ENCODE results near the gene SMYD3. TPM values are rescaled to one million over a fixed set of nuclear protein-coding genes. Genes with fewer than 3 reads are reported as not detected.

The SMYD3 gene
- total RNA-seq, 4 donors from 2014 or later: 8.4 to 25.7 (median 14.4) TPM

- intact Hi-C loops (cut with DNase I; ENCODE audit: low total_unique reads): no loop called here
- TF ChIP-seq CTCF (IDR thresholded peaks at IDR 0.05): no peak
- TF ChIP-seq POLR2A (IDR thresholded peaks at IDR 0.05): no peak
- DNase-seq (ENCODE audit: low spot score in 2 of 2): no peak
- 57 to 64% methylated on average over 3 of the region's 3 CpGs for WGBS, 2 donors
- H3K4me3 ChIP-seq (ENCODE audit: low read depth, poor library complexity, severe bottlenecking): no peak overlapping the region
These were observed 664.0 kb downstream of the SMYD3 start for GRCh38 chr1:245843101-245843500.

- no peak overlapping the region for H3K4me3 ChIP-seq (ENCODE audit: low read depth, poor library complexity, severe bottlenecking)
- 83% methylated on average over 8 of the region's 8 CpGs for WGBS, 2 donors
- DNase-seq (ENCODE audit: low spot score in 2 of 2): no peak
- intact Hi-C loops (cut with DNase I; ENCODE audit: low total_unique reads): no loop called here
- TF ChIP-seq POLR2A (IDR thresholded peaks at IDR 0.05) (no peak), CTCF (IDR thresholded peaks at IDR 0.05) (no peak)
These were observed 665.0 kb downstream of the SMYD3 start for GRCh38 chr1:245842106-245842505.

- intact Hi-C loops (cut with DNase I; ENCODE audit: low total_unique reads): no loop called here
- WGBS, 2 donors: 43 to 47% methylated on average over 2 of the region's 2 CpGs
- TF ChIP-seq CTCF (IDR thresholded peaks at IDR 0.05) (no peak), POLR2A (IDR thresholded peaks at IDR 0.05) (no peak)
- H3K4me3 ChIP-seq (ENCODE audit: low read depth, poor library complexity, severe bottlenecking): no peak overlapping the region
- no peak for DNase-seq (ENCODE audit: low spot score in 2 of 2)
These were observed 666.1 kb downstream of the SMYD3 start for GRCh38 chr1:245840971-245841370.

GRCh38 chr1:245837718-245838117 lies 669.4 kb downstream of the SMYD3 start:
- intact Hi-C loops (cut with DNase I; ENCODE audit: low total_unique reads): no loop called here
- H3K4me3 ChIP-seq (ENCODE audit: low read depth, poor library complexity, severe bottlenecking): no peak overlapping the region
- WGBS, 2 donors: 57 to 63% methylated on average over 5 of the region's 5 CpGs
- no peak for DNase-seq (ENCODE audit: low spot score in 2 of 2)
- TF ChIP-seq CTCF (IDR thresholded peaks at IDR 0.05): no peak
- TF ChIP-seq POLR2A (IDR thresholded peaks at IDR 0.05): no peak

- WGBS, 2 donors: 82 to 83% methylated on average over 6 of the region's 6 CpGs
- TF ChIP-seq POLR2A (IDR thresholded peaks at IDR 0.05) (no peak), CTCF (IDR thresholded peaks at IDR 0.05) (no peak)
- intact Hi-C loops (cut with DNase I; ENCODE audit: low total_unique reads): no loop called here
These were observed 671.7 kb downstream of the SMYD3 start for GRCh38 chr1:245835386-245835785.

GRCh38 chr1:245834002-245834401 lies 673.1 kb downstream of the SMYD3 start:
- WGBS, 2 donors: 93 to 97% methylated on average over 5 of the region's 5 CpGs
- intact Hi-C loops (cut with DNase I; ENCODE audit: low total_unique reads): no loop called here
- H3K4me3 ChIP-seq (ENCODE audit: low read depth, poor library complexity, severe bottlenecking): no peak overlapping the region
- no peak for TF ChIP-seq POLR2A (IDR thresholded peaks at IDR 0.05)
- no peak for TF ChIP-seq CTCF (IDR thresholded peaks at IDR 0.05)
- no peak for DNase-seq (ENCODE audit: low spot score in 2 of 2)

More at GRCh38 chr1:245835386-245835785, 671.7 kb downstream of the SMYD3 start:
- DNase-seq (ENCODE audit: low spot score in 2 of 2): no peak
- H3K4me3 ChIP-seq (ENCODE audit: low read depth, poor library complexity, severe bottlenecking): no peak overlapping the region
